WTC11 (cell line): ENCODE measurements around the gene FHIT. TPM values are rescaled to one million over a fixed set of nuclear protein-coding genes. Genes with fewer than 3 reads are reported as not detected.

Experiments used
- ATAC-seq: fragments of 200-7000 bp; cut with Tn5 transposase; 2 replicates; pipeline ENCODE4 v1.10.0; 2021; ENCODE audit warnings: mild to moderate bottlenecking, moderate library complexity
- CTCF ChIA-PET: fragments of 300-600 bp; sonication (Branson Sonifier 250); formaldehyde crosslinking; loops from one replicate; lab custom pipeline; 2021; ENCODE audit warnings: antibody characterized with exemption; lab: Charles Lee
- POLR2A ChIA-PET: fragments of 350-600 bp; sonication (Branson Sonifier 250); formaldehyde crosslinking; loops from one replicate; lab custom pipeline; 2021; ENCODE audit warnings: antibody characterized with exemption; lab: Charles Lee
- DNase-seq: peaks from one replicate; pipeline ENCODE4 v3.0.0; 2021; ENCODE audit warnings: low spot score
- H3K27ac Mint-ChIP-seq: 2 replicates; pipeline ENCODE4 v1.8.0; 2021; ENCODE audit warnings: mixed read lengths
- H3K27me3 Mint-ChIP-seq: 2 replicates; pipeline ENCODE4 v1.8.0; 2021; ENCODE audit warnings: low read depth, mild to moderate bottlenecking, moderate library complexity, mixed read lengths
- H3K36me3 Mint-ChIP-seq: 2 replicates; pipeline ENCODE4 v1.8.0; 2021; ENCODE audit warnings: mixed read lengths
- H3K4me1 Mint-ChIP-seq: 2 replicates; pipeline ENCODE4 v1.8.0; 2022; ENCODE audit warnings: mixed read lengths
- H3K4me3 Mint-ChIP-seq: 2 replicates; pipeline ENCODE4 v1.8.0; 2021; ENCODE audit warnings: mild to moderate bottlenecking, moderate library complexity, mixed read lengths
- H3K9me3 Mint-ChIP-seq: 2 replicates; pipeline ENCODE4 v1.8.0; 2021; ENCODE audit warnings: mixed read lengths
- AFF4 ChIP-seq: sonication (generic); formaldehyde crosslinking; IDR thresholded peaks from 2 replicates; pipeline ENCODE4 v1.8.1; 2023; ENCODE audit warnings: mild to moderate bottlenecking, missing genetic modification reagents, borderline replicate concordance
- AR ChIP-seq: fragments of 250-450 bp; sonication (Bioruptor Pico); IDR thresholded peaks from 2 replicates; pipeline ENCODE4 v1.9.0; 2021; ENCODE audit warnings: mild to moderate bottlenecking
- ATF3 ChIP-seq: sonication (generic); formaldehyde crosslinking; conservative IDR thresholded peaks from 2 replicates; pipeline ENCODE4 v1.8.1; 2022; ENCODE audit warnings: mild to moderate bottlenecking, missing genetic modification reagents
- ATF6 ChIP-seq: sonication (generic); formaldehyde crosslinking; IDR thresholded peaks from 2 replicates; pipeline ENCODE4 v1.8.1; 2023; ENCODE audit warnings: mild to moderate bottlenecking, missing genetic modification reagents
- CDX4 ChIP-seq: fragments of 250-450 bp; sonication (Bioruptor Pico); IDR thresholded peaks from 2 replicates; pipeline ENCODE4 v1.9.0; 2021; ENCODE audit warnings: moderate library complexity, mild to moderate bottlenecking, inconsistent platforms, borderline replicate concordance
- CTCF ChIP-seq: fragments of 200-600 bp; IDR thresholded peaks from 2 replicates; pipeline ENCODE4 v1.8.0; 2022; ENCODE audit warnings: antibody characterized with exemption
- ELF4 ChIP-seq: sonication (generic); formaldehyde crosslinking; IDR thresholded peaks from 2 replicates; pipeline ENCODE4 v1.8.1; 2022; ENCODE audit warnings: low read depth, mild to moderate bottlenecking, moderate library complexity, missing genetic modification reagents
- FOXK1 ChIP-seq: sonication (generic); formaldehyde crosslinking; IDR thresholded peaks from 2 replicates; pipeline ENCODE4 v1.8.0; 2022; ENCODE audit warnings: mild to moderate bottlenecking, moderate library complexity, missing genetic modification reagents
- FOXP4 ChIP-seq: sonication (generic); formaldehyde crosslinking; IDR thresholded peaks from 2 replicates; pipeline ENCODE4 v1.8.0; 2022; ENCODE audit warnings: mild to moderate bottlenecking, missing genetic modification reagents
- HMGA2 ChIP-seq: fragments of 250-450 bp; sonication (Bioruptor Pico); IDR thresholded peaks from 2 replicates; pipeline ENCODE4 v1.4.0; 2021; ENCODE audit warnings: mild to moderate bottlenecking, moderate library complexity
- IRF2 ChIP-seq: sonication (generic); formaldehyde crosslinking; IDR thresholded peaks from 2 replicates; pipeline ENCODE4 v1.8.0; 2022; ENCODE audit warnings: low read depth, missing genetic modification reagents, borderline replicate concordance
- PRDM15 ChIP-seq: sonication (generic); formaldehyde crosslinking; IDR thresholded peaks from 2 replicates; pipeline ENCODE4 v1.8.0; 2022; ENCODE audit warnings: missing genetic modification reagents
- TEAD4 ChIP-seq: sonication (generic); formaldehyde crosslinking; IDR thresholded peaks from 2 replicates; pipeline ENCODE4 v1.8.0; 2022; ENCODE audit warnings: mild to moderate bottlenecking, missing genetic modification reagents
- TP53 ChIP-seq: sonication (generic); formaldehyde crosslinking; IDR thresholded peaks from 2 replicates; pipeline ENCODE4 v1.8.1; 2023; ENCODE audit warnings: mild to moderate bottlenecking, missing genetic modification reagents
- ZNF219 ChIP-seq: sonication (generic); formaldehyde crosslinking; IDR thresholded peaks from 2 replicates; pipeline ENCODE4 v1.8.0; 2023; ENCODE audit warnings: missing genetic modification reagents, mild to moderate bottlenecking, borderline replicate concordance
- ZNF232 ChIP-seq: sonication (generic); formaldehyde crosslinking; IDR thresholded peaks from 2 replicates; pipeline ENCODE4 v1.8.0; 2022; ENCODE audit warnings: mild to moderate bottlenecking, missing genetic modification reagents
- ZNF425 ChIP-seq: fragments of 250-450 bp; sonication (Bioruptor Pico); conservative IDR thresholded peaks from 2 replicates; pipeline ENCODE4 v1.9.0; 2021; ENCODE audit warnings: mild to moderate bottlenecking
- total RNA-seq: library from RNA; stranded (reverse); gene quantifications from 3 replicates; pipeline ENCODE4 v1.2.3, GENCODE V29; 2021

FHIT gene
- total RNA-seq, 1 experiment from 2014 or later = 2.6 TPM

- DNase-seq (no peak), ATAC-seq (peak; percentile 56)
- peaks cover 29% of the 10 kb centered on the region for H3K4me1 Mint-ChIP-seq
- TF ChIP-seq ATF3 (CRISPR knock-in tag) (no peak), ZNF425 (CRISPR knock-in tag) (no peak), PRDM15 (CRISPR knock-in tag) (no peak), CDX4 (no peak), AFF4 (CRISPR knock-in tag) (no peak), ZNF219 (no peak), ELF4 (CRISPR knock-in tag) (no peak), TP53 (no peak), CTCF (no peak), IRF2 (no peak), FOXK1 (CRISPR knock-in tag) (no peak), AR (CRISPR knock-in tag) (no peak), FOXP4 (no peak), ATF6 (CRISPR knock-in tag) (no peak), ZNF232 (CRISPR knock-in tag) (no peak), TEAD4 (CRISPR knock-in tag) (no peak), HMGA2 (CRISPR knock-in tag) (no peak)
- CTCF ChIA-PET = no interaction called here
- no peak overlapping the region for H3K27ac Mint-ChIP-seq
- H3K4me3 Mint-ChIP-seq = no peak overlapping the region
- no peaks in the 10 kb centered on the region for H3K9me3 Mint-ChIP-seq
- H3K36me3 Mint-ChIP-seq = no peaks in the 10 kb centered on the region
- POLR2A ChIA-PET = no interaction called here
- peaks cover 19% of the 10 kb centered on the region for H3K27me3 Mint-ChIP-seq
These were observed 1448.0 kb downstream of the FHIT start for GRCh38 chr3:59803268-59803667.
